ENCODE data around the gene TMEM200A. TPM values are rescaled to one million over a fixed set of nuclear protein-coding genes. Genes with fewer than 3 reads are reported as not detected.

Gene TMEM200A
- total and polyA plus RNA-seq, 2 of the 8 experiments (the other 6 are each of a cell fraction or from before 2014, with no cell fraction given), result 6.2 to 13.9 TPM

DNA sequence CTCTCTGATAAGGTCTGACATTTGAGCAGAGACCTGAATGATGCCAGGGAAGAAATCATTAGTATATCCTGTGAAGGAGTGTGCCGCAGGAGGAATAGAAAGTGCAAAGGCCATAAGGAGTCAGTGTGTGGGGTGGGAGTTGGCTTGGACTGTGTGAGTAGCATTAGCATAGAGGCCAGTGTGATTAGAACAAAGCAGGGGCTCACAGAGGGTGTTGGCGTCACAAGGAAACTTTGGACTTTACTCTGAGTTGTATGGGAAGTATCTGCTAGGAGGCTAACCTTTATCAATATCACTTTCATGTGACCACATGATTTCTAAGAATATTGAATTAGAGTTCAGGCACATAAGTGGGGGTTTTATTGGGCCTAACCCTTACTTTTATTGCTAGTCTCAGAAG, 12.1 kb downstream of the TMEM200A start:
- no peak overlapping the region for H4K91ac ChIP-seq (replicated peaks; ENCODE audit: insufficient read length, low read length)
- H3K9ac ChIP-seq (replicated peaks in 1 of 4; ENCODE audit: extremely low read depth in 1 of 4, low read depth in 3 of 4, low read length in 3 of 4), result no peak overlapping the region
- ChIA-PET CTCF (ENCODE audit: partially characterized antibody) (no interaction called here), POLR2A (ENCODE audit: partially characterized antibody) (no interaction called here)
- H4K20me1 ChIP-seq (replicated peaks in 1 of 2; ENCODE audit: control insufficient read depth in 1 of 2, insufficient read depth in 2 of 2, low read length in 2 of 2), result peaks cover 0 to 4% of the 10 kb centered on the region in 2 experiments
- H3K4me2 ChIP-seq (ENCODE audit: insufficient read depth in 1 of 2, low read depth in 2 of 2, low read length in 2 of 2), result no peak overlapping the region
- H2BK15ac ChIP-seq (ENCODE audit: low read length), result no peak overlapping the region
- H3K27me3 ChIP-seq (replicated peaks in 1 of 4; ENCODE audit: control insufficient read depth in 3 of 4, extremely low read depth in 1 of 4, insufficient read depth in 3 of 4, low read length in 3 of 4), result no peaks in the 10 kb centered on the region
- peaks cover 0 to 16% (median 3%) of the 10 kb centered on the region in 4 experiments; a peak in 3 of 7 replicates for H3K4me1 ChIP-seq (replicated peaks in 1 of 4; ENCODE audit: control insufficient read depth in 3 of 4, insufficient read depth in 4 of 4, low read length in 3 of 4)
- no peaks in the 10 kb centered on the region for H3K36me3 ChIP-seq (ENCODE audit: control insufficient read depth in 2 of 4, insufficient read depth in 4 of 4, low read length in 3 of 4)
- H2AK5ac ChIP-seq (ENCODE audit: low read depth, low read length), result no peak overlapping the region
- H2BK5ac ChIP-seq (ENCODE audit: low read depth, low read length), result no peak overlapping the region
- DNase-seq (ENCODE audit: low read depth in 1 of 2, low spot score in 2 of 2) (no peak), FAIRE-seq (no peak)
- no peak overlapping the region for H3K23ac ChIP-seq (ENCODE audit: insufficient read length)
- no peak overlapping the region for H3K27ac ChIP-seq (ENCODE audit: low read depth, low read length)
- no peak overlapping the region for H2BK12ac ChIP-seq (ENCODE audit: low read depth, low read length)
- H2BK20ac ChIP-seq (ENCODE audit: low read length), result no peak overlapping the region
- no peaks in the 10 kb centered on the region for H3K9me3 ChIP-seq (ENCODE audit: insufficient read depth in 2 of 2, low read depth in 1 of 2, low read length in 1 of 2)
- no peak overlapping the region for H2AFZ ChIP-seq (ENCODE audit: low read length)
- H3K4me3 ChIP-seq (ENCODE audit: extremely low read depth in 1 of 4, insufficient read depth in 2 of 4, low read depth in 3 of 4, low read length in 4 of 4), result no peak overlapping the region
- no peak overlapping the region for H3K56ac ChIP-seq (replicated peaks; ENCODE audit: insufficient read length, low read depth, low read length)
- H3K23me2 ChIP-seq (ENCODE audit: low read depth, low read length), result no peaks in the 10 kb centered on the region
- H2BK120ac ChIP-seq (replicated peaks; ENCODE audit: low read depth, low read length), result no peak overlapping the region
- no peak overlapping the region for H4K5ac ChIP-seq (ENCODE audit: insufficient read length, low read depth, low read length)
- WGBS, 2 experiments (ENCODE audit: extremely low coverage in 1 of 2, insufficient coverage in 1 of 2, insufficient read length in 1 of 2, insufficient replicate concordance in 2 of 2, low coverage in 1 of 2, low lambda C conversion rate in 2 of 2, missing lambda C conversion rate in 1 of 2), result 81% methylated on average over 2 of the region's 2 CpGs; no CpG with 5 or more reads in 1 of the 2 experiments
- no peaks in the 10 kb centered on the region; a peak in 2 of 4 replicates for H3K79me2 ChIP-seq (ENCODE audit: control insufficient read depth in 1 of 2, insufficient read depth in 2 of 2, low read length in 2 of 2)
- no peak overlapping the region for H3K4ac ChIP-seq (replicated peaks; ENCODE audit: insufficient read length, low read depth, low read length)
- no peak overlapping the region for H3K14ac ChIP-seq (ENCODE audit: insufficient read length)
- no peaks in the 10 kb centered on the region; the same call in 1 of the 2 replicates for H3K79me1 ChIP-seq (ENCODE audit: low read depth, low read length)
- no peak overlapping the region for H3K18ac ChIP-seq (ENCODE audit: extremely low read depth, low read length)
- no peak overlapping the region for H4K8ac ChIP-seq (ENCODE audit: extremely low read depth, insufficient read depth, low read length)
- TF ChIP-seq SP2 (IDR thresholded peaks at IDR 0.05; ENCODE audit: low read length), result no peak
- TF ChIP-seq TCF12 (IDR thresholded peaks at IDR 0.05; ENCODE audit: low read depth, low read length), result no peak
- TF ChIP-seq, protein P1, sequence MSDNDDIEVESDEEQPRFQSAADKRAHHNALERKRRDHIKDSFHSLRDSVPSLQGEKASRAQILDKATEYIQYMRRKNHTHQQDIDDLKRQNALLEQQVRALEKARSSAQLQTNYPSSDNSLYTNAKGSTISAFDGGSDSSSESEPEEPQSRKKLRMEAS (IDR thresholded peaks at IDR 0.05), result no peak
- TF ChIP-seq POU5F1 (IDR thresholded peaks at IDR 0.05; ENCODE audit: low read depth, low read length), result no peak
- no peak for TF ChIP-seq EZH2 (IDR thresholded peaks at IDR 0.05; ENCODE audit: low read depth, low read length, severe bottlenecking)
- TF ChIP-seq BCL11A (IDR thresholded peaks at IDR 0.05; ENCODE audit: low read depth in 2 of 2, low read length in 2 of 2), result no peak
- TF ChIP-seq HDAC2 (IDR thresholded peaks at IDR 0.05; ENCODE audit: borderline replicate concordance in 1 of 2, low read depth in 2 of 2, low read length in 2 of 2), result no peak
- no peak for TF ChIP-seq SIRT6 (IDR thresholded peaks at IDR 0.05; ENCODE audit: low read length)
- no peak for TF ChIP-seq RBBP5 (IDR thresholded peaks at IDR 0.05; ENCODE audit: borderline replicate concordance, low read depth, low read length)
- no peak for TF ChIP-seq POLR2AphosphoS5 (IDR thresholded peaks at IDR 0.05; ENCODE audit: low read depth, low read length)
- TF ChIP-seq CHD2 (IDR thresholded peaks at IDR 0.05; ENCODE audit: low read length), result no peak
- TF ChIP-seq KDM4A (IDR thresholded peaks at IDR 0.05; ENCODE audit: low read depth, low read length, severe bottlenecking), result no peak
- no peak for TF ChIP-seq RXRA (IDR thresholded peaks at IDR 0.05; ENCODE audit: insufficient read depth, low read depth, low read length)
- TF ChIP-seq CEBPB (IDR thresholded peaks at IDR 0.05; ENCODE audit: low read depth, low read length), result no peak
- no peak for TF ChIP-seq JUN (IDR thresholded peaks at IDR 0.05; ENCODE audit: low read depth, low read length)
- no peak for TF ChIP-seq KDM5A (IDR thresholded peaks at IDR 0.05; ENCODE audit: low read length)
